ENCODE measurements around the gene CRADD. TPM values are rescaled to one million over a fixed set of nuclear protein-coding genes. Genes with fewer than 3 reads are reported as not detected.

Gene CRADD
- total RNA-seq, 2 experiments from 2014 or later = 5.8 to 9.2 TPM

GRCh38 chr12:93912086-93912733, 235.0 kb downstream of the CRADD start:
- H3K27ac Mint-ChIP-seq = no peak overlapping the region
- CTCF ChIA-PET = no interaction called here
- intact Hi-C loops (cut with DNase I, micrococcal nuclease) = no loop called here
- DNase-seq (no peak), ATAC-seq (ENCODE audit: poor library complexity) (no peak)
- H3K9me3 Mint-ChIP-seq = no peaks in the 10 kb centered on the region
- no peak overlapping the region for H3K27ac ChIP-seq (ENCODE audit: low read depth in 1 of 2, low read length in 2 of 2)
- POLR2A ChIA-PET = no interaction called here
- H3K4me1 ChIP-seq (ENCODE audit: insufficient read depth, low read length) = no peaks in the 10 kb centered on the region
- H3K4me3 ChIP-seq (ENCODE audit: low read length) = no peak overlapping the region
- no peaks in the 10 kb centered on the region for H3K4me1 Mint-ChIP-seq (ENCODE audit: low read depth)
- H3K27me3 ChIP-seq (ENCODE audit: control insufficient read depth in 1 of 2, insufficient read depth in 2 of 2, low read length in 2 of 2) = no peaks in the 10 kb centered on the region
- no peak overlapping the region for H3K4me3 Mint-ChIP-seq
- no peaks in the 10 kb centered on the region for H3K36me3 Mint-ChIP-seq (ENCODE audit: low read depth)
- H3K9me3 ChIP-seq (ENCODE audit: control insufficient read depth in 1 of 2, insufficient read depth in 1 of 2, low read length in 2 of 2) = no peaks in the 10 kb centered on the region
- no peak for TF ChIP-seq CTCF (IDR thresholded peaks at IDR 0.05)
- H3K27me3 Mint-ChIP-seq = no peaks in the 10 kb centered on the region
- H3K36me3 ChIP-seq (ENCODE audit: insufficient read depth, low read length) = no peaks in the 10 kb centered on the region

GRCh38 chr12:93913845-93914244, 236.7 kb downstream of the CRADD start:
- H3K4me3 ChIP-seq (ENCODE audit: low read length) = no peak overlapping the region
- Mint-ChIP-seq H3K4me3 (no peak overlapping the region), H3K9me3 (no peaks in the 10 kb centered on the region), H3K36me3 (ENCODE audit: low read depth) (no peaks in the 10 kb centered on the region), H3K27me3 (no peaks in the 10 kb centered on the region), H3K4me1 (ENCODE audit: low read depth) (no peaks in the 10 kb centered on the region), H3K27ac (no peak overlapping the region)
- no peak for DNase-seq
- CTCF ChIA-PET = no interaction called here
- H3K27me3 ChIP-seq (ENCODE audit: control insufficient read depth in 1 of 2, insufficient read depth in 2 of 2, low read length in 2 of 2) = no peaks in the 10 kb centered on the region
- POLR2A ChIA-PET = no interaction called here
- no peak for ATAC-seq (ENCODE audit: poor library complexity)
- H3K27ac ChIP-seq (ENCODE audit: low read depth in 1 of 2, low read length in 2 of 2) = no peak overlapping the region
- intact Hi-C loops (cut with DNase I, micrococcal nuclease) = no loop called here
- TF ChIP-seq CTCF (IDR thresholded peaks at IDR 0.05) = no peak
- no peaks in the 10 kb centered on the region for H3K36me3 ChIP-seq (ENCODE audit: insufficient read depth, low read length)
- H3K9me3 ChIP-seq (ENCODE audit: control insufficient read depth in 1 of 2, insufficient read depth in 1 of 2, low read length in 2 of 2) = no peaks in the 10 kb centered on the region
- no peaks in the 10 kb centered on the region for H3K4me1 ChIP-seq (ENCODE audit: insufficient read depth, low read length)

- Mint-ChIP-seq H3K4me1 (ENCODE audit: low read depth) (no peaks in the 10 kb centered on the region), H3K36me3 (ENCODE audit: low read depth) (no peaks in the 10 kb centered on the region), H3K27ac (no peak overlapping the region), H3K9me3 (no peaks in the 10 kb centered on the region), H3K27me3 (no peaks in the 10 kb centered on the region), H3K4me3 (no peak overlapping the region)
- ChIA-PET CTCF (no interaction called here), POLR2A (no interaction called here)
- DNase-seq = no peak
- no peak for ATAC-seq (ENCODE audit: poor library complexity)
- Histone ChIP-seq H3K4me1 (ENCODE audit: insufficient read depth, low read length) (no peaks in the 10 kb centered on the region), H3K27me3 (ENCODE audit: control insufficient read depth in 1 of 2, insufficient read depth in 2 of 2, low read length in 2 of 2) (no peaks in the 10 kb centered on the region), H3K36me3 (ENCODE audit: insufficient read depth, low read length) (no peaks in the 10 kb centered on the region), H3K27ac (ENCODE audit: low read depth in 1 of 2, low read length in 2 of 2) (no peak overlapping the region), H3K4me3 (ENCODE audit: low read length) (no peak overlapping the region), H3K9me3 (ENCODE audit: control insufficient read depth in 1 of 2, insufficient read depth in 1 of 2, low read length in 2 of 2) (no peaks in the 10 kb centered on the region)
- no peak for TF ChIP-seq CTCF (IDR thresholded peaks at IDR 0.05)
- intact Hi-C loops (cut with DNase I, micrococcal nuclease) = no loop called here
These were observed 237.1 kb downstream of the CRADD start for GRCh38 chr12:93914281-93914680.

Data from CD4-positive, alpha-beta T cell (primary cell).